ENCODE results near the gene CKLF. TPM values are rescaled to one million over a fixed set of nuclear protein-coding genes. Genes with fewer than 3 reads are reported as not detected.

Gene CKLF
- total and polyA plus RNA-seq, 9 donors: 21.9 to 46.6 (median 31.2) TPM

- H3K4me3 ChIP-seq (ENCODE audit: low read length): no peak overlapping the region
- no peaks in the 10 kb centered on the region for H3K9me3 ChIP-seq (replicated peaks; ENCODE audit: control insufficient read depth, low read depth, low read length)
- no peaks in the 10 kb centered on the region for H3K27me3 ChIP-seq (ENCODE audit: control insufficient read depth, insufficient read depth, low read length)
- H3K4me1 ChIP-seq (ENCODE audit: control insufficient read depth, insufficient read depth, low read length): peaks cover 55% of the 10 kb centered on the region
- H3K27ac ChIP-seq (ENCODE audit: low read length): peak overlapping the region; percentile 95
- peak; percentile 97 for DNase-seq
- peaks cover 38% of the 10 kb centered on the region for H3K36me3 ChIP-seq (ENCODE audit: control insufficient read depth, insufficient read depth, low read length)
- 0% methylated on average over 3 of the region's 15 CpGs for WGBS (ENCODE audit: insufficient coverage)
Measured at GRCh38 chr16:66516808-66517585, 35.4 kb upstream of the CKLF start.

GRCh38 chr16:66517586-66518263 lies 34.7 kb upstream of the CKLF start:
- Histone ChIP-seq H3K4me1 (ENCODE audit: control insufficient read depth, insufficient read depth, low read length) (peaks cover 57% of the 10 kb centered on the region), H3K27ac (ENCODE audit: low read length) (peak overlapping the region; percentile 95), H3K4me3 (ENCODE audit: low read length) (no peak overlapping the region), H3K36me3 (ENCODE audit: control insufficient read depth, insufficient read depth, low read length) (peaks cover 36% of the 10 kb centered on the region), H3K27me3 (ENCODE audit: control insufficient read depth, insufficient read depth, low read length) (no peaks in the 10 kb centered on the region), H3K9me3 (replicated peaks; ENCODE audit: control insufficient read depth, low read depth, low read length) (no peaks in the 10 kb centered on the region)
- 90% methylated on average over 4 of the region's 8 CpGs for WGBS (ENCODE audit: insufficient coverage)
- no peak for DNase-seq

- no peak for DNase-seq
- WGBS (ENCODE audit: insufficient coverage): 78% methylated on average over 10 of the region's 11 CpGs
- peaks cover 66% of the 10 kb centered on the region for H3K4me1 ChIP-seq (ENCODE audit: control insufficient read depth, insufficient read depth, low read length)
- no peaks in the 10 kb centered on the region for H3K27me3 ChIP-seq (ENCODE audit: control insufficient read depth, insufficient read depth, low read length)
- H3K4me3 ChIP-seq (ENCODE audit: low read length): no peak overlapping the region
- H3K27ac ChIP-seq (ENCODE audit: low read length): peak overlapping the region; percentile 81
- no peaks in the 10 kb centered on the region for H3K9me3 ChIP-seq (replicated peaks; ENCODE audit: control insufficient read depth, low read depth, low read length)
- H3K36me3 ChIP-seq (ENCODE audit: control insufficient read depth, insufficient read depth, low read length): peaks cover 34% of the 10 kb centered on the region
Measured at GRCh38 chr16:66519482-66520373, 32.6 kb upstream of the CKLF start.

GRCh38 chr16:66520406-66521170 lies 31.8 kb upstream of the CKLF start:
- Histone ChIP-seq H3K27me3 (ENCODE audit: control insufficient read depth, insufficient read depth, low read length) (no peaks in the 10 kb centered on the region), H3K4me3 (ENCODE audit: low read length) (no peak overlapping the region), H3K27ac (ENCODE audit: low read length) (peak overlapping the region; percentile 81), H3K36me3 (ENCODE audit: control insufficient read depth, insufficient read depth, low read length) (peaks cover 36% of the 10 kb centered on the region), H3K4me1 (ENCODE audit: control insufficient read depth, insufficient read depth, low read length) (peaks cover 66% of the 10 kb centered on the region), H3K9me3 (replicated peaks; ENCODE audit: control insufficient read depth, low read depth, low read length) (no peaks in the 10 kb centered on the region)
- peak; percentile 66 for DNase-seq
- 73% methylated on average over 4 of the region's 14 CpGs for WGBS (ENCODE audit: insufficient coverage)

- no peaks in the 10 kb centered on the region for H3K27me3 ChIP-seq (ENCODE audit: control insufficient read depth, insufficient read depth, low read length)
- H3K4me3 ChIP-seq (ENCODE audit: low read length): no peak overlapping the region
- H3K27ac ChIP-seq (ENCODE audit: low read length): peak overlapping the region; percentile 63
- peaks cover 60% of the 10 kb centered on the region for H3K4me1 ChIP-seq (ENCODE audit: control insufficient read depth, insufficient read depth, low read length)
- no peak for DNase-seq
- H3K9me3 ChIP-seq (replicated peaks; ENCODE audit: control insufficient read depth, low read depth, low read length): no peaks in the 10 kb centered on the region
- WGBS (ENCODE audit: insufficient coverage): 68% methylated on average over 2 of the region's 5 CpGs
- peaks cover 36% of the 10 kb centered on the region for H3K36me3 ChIP-seq (ENCODE audit: control insufficient read depth, insufficient read depth, low read length)
Measured at GRCh38 chr16:66521252-66521713, 31.1 kb upstream of the CKLF start.

DNA sequence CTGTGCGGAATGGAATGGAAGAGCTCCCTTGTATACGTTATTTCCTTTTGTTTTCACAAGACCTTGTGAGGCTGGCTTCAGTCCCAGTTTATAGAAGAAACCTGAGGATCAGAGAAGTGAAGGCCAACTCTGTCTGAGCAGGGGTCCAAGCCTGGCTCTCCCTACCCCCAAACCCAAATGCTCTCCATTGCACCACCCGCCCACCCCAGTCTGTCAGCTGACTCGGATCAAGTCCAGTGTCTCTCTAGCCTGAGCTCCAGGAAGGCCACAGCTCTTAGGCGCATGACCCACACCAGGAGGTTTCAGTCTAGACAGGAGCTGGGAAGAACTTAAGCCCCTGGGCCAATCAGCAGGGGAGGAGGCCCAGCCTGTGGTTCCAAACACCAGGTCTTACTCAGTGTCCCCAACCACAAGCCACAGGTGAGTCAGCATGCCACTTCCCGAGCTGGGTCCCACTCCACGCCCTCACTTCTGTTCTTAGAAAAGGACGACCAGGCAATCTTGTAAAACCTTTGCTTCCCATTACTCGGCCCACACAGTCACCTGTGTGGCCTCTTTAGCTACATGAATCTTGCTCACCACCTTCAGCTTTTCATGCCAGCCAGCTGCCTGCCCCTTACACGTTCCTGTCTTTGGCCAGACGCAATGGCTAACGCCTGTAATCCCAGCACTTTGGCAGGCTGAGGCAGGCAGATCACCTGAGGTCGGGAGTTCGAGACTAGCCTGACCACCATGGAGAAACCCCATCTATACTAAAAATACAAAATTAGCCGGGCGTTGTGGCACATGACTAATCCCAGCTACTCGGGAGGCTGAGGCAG lies 30.2 kb upstream of the CKLF start:
- WGBS (ENCODE audit: insufficient coverage): 88% methylated on average over 11 of the region's 17 CpGs
- Histone ChIP-seq H3K4me3 (ENCODE audit: low read length) (no peak overlapping the region), H3K27ac (ENCODE audit: low read length) (peak overlapping the region; percentile 63), H3K4me1 (ENCODE audit: control insufficient read depth, insufficient read depth, low read length) (peaks cover 51% of the 10 kb centered on the region), H3K36me3 (ENCODE audit: control insufficient read depth, insufficient read depth, low read length) (peaks cover 41% of the 10 kb centered on the region), H3K27me3 (ENCODE audit: control insufficient read depth, insufficient read depth, low read length) (no peaks in the 10 kb centered on the region), H3K9me3 (replicated peaks; ENCODE audit: control insufficient read depth, low read depth, low read length) (no peaks in the 10 kb centered on the region)
- DNase-seq: no peak

GRCh38 chr16:66522816-66523590 lies 29.4 kb upstream of the CKLF start:
- H3K36me3 ChIP-seq (ENCODE audit: control insufficient read depth, insufficient read depth, low read length): peaks cover 45% of the 10 kb centered on the region
- H3K4me1 ChIP-seq (ENCODE audit: control insufficient read depth, insufficient read depth, low read length): peaks cover 42% of the 10 kb centered on the region

DNA sequence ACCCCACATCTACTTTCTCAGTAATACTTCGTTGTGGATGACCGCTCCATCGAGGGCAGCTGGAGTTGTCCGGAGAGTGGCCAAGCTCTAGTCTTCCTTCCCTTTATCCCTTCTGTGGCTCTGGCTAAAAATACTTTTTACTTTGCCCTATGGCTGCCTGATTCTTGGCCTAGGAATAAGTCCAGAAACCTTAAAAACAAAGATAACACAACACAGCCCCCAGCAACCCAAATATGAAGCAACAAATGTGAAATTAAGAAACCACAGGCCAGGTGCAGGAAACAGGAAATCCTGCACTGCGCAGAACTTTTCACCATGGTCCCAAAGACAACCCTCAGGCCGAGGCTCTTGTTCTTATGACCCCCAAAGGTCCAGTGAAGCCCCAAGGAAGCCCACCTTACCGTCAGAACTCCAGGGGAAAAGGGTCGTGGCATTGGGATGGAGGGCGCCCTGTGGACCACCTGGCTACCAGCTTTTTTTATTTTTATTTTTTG lies 28.5 kb upstream of the CKLF start:
- H3K4me1 ChIP-seq (ENCODE audit: control insufficient read depth, insufficient read depth, low read length): peaks cover 39% of the 10 kb centered on the region
- no peaks in the 10 kb centered on the region for H3K9me3 ChIP-seq (replicated peaks; ENCODE audit: control insufficient read depth, low read depth, low read length)
- 63% methylated on average over 8 of the region's 9 CpGs for WGBS (ENCODE audit: insufficient coverage)
- H3K27ac ChIP-seq (ENCODE audit: low read length): peak overlapping the region; percentile 72
- no peaks in the 10 kb centered on the region for H3K27me3 ChIP-seq (ENCODE audit: control insufficient read depth, insufficient read depth, low read length)
- DNase-seq: peak; percentile 41
- H3K4me3 ChIP-seq (ENCODE audit: low read length): no peak overlapping the region
- H3K36me3 ChIP-seq (ENCODE audit: control insufficient read depth, insufficient read depth, low read length): peaks cover 53% of the 10 kb centered on the region

More at GRCh38 chr16:66522816-66523590, 29.4 kb upstream of the CKLF start:
- Histone ChIP-seq H3K4me3 (ENCODE audit: low read length) (no peak overlapping the region), H3K27ac (ENCODE audit: low read length) (peak overlapping the region; percentile 31), H3K27me3 (ENCODE audit: control insufficient read depth, insufficient read depth, low read length) (no peaks in the 10 kb centered on the region), H3K9me3 (replicated peaks; ENCODE audit: control insufficient read depth, low read depth, low read length) (no peaks in the 10 kb centered on the region)
- DNase-seq: no peak
- WGBS (ENCODE audit: insufficient coverage): 74% methylated on average over 4 of the region's 11 CpGs

Measured in muscle of leg (tissue), 11 donors.